GM23338 (cell line): ENCODE measurements around the gene UNC13C. TPM values are rescaled to one million over a fixed set of nuclear protein-coding genes. Genes with fewer than 3 reads are reported as not detected.

Source experiments
- ATAC-seq: fragments of 200-7000 bp; cut with Tn5 transposase; 3 replicates; pipeline ENCODE4 v1.9.1; 2020
- DNase-seq: peaks from one replicate; pipeline ENCODE4 v3.0.0-alpha.2; 2015; ENCODE audit warnings: low spot score
- H2AFZ ChIP-seq: fragments of 200-600 bp; sonication (generic); 2 replicates; pipeline ENCODE4 v1.8.0; 2016; ENCODE audit warnings: antibody characterized with exemption, mild to moderate bottlenecking, moderate library complexity
- H3F3A ChIP-seq: fragments of 200-600 bp; sonication (generic); replicated peaks from 2 replicates; pipeline ENCODE4 v1.8.0; 2017; ENCODE audit warnings: antibody characterized with exemption, mixed run types, low read depth
- H3K27ac ChIP-seq: fragments of 200-600 bp; sonication (generic); 2 replicates; pipeline ENCODE4 v1.6.1; 2016; ENCODE audit warnings: low read depth
- H3K27me3 ChIP-seq: fragments of 200-600 bp; sonication (generic); 2 replicates; pipeline ENCODE4 v1.8.0; 2016; ENCODE audit warnings: mild to moderate bottlenecking, mixed run types, moderate library complexity; ENCODE audit not compliant: insufficient read depth
- H3K36me3 ChIP-seq: fragments of 200-600 bp; sonication (generic); 2 replicates; pipeline ENCODE4 v1.8.0; 2016; ENCODE audit warnings: mild to moderate bottlenecking; ENCODE audit not compliant: insufficient read depth
- H3K4me1 ChIP-seq: fragments of 200-600 bp; sonication (generic); 2 replicates; pipeline ENCODE4 v1.8.0; 2016; ENCODE audit warnings: mild to moderate bottlenecking, moderate library complexity; ENCODE audit not compliant: insufficient read depth
- H3K4me2 ChIP-seq: fragments of 200-600 bp; sonication (generic); 2 replicates; pipeline ENCODE4 v1.7.1; 2017; ENCODE audit warnings: mixed run types
- H3K4me3 ChIP-seq: fragments of 200-600 bp; sonication (generic); 2 replicates; pipeline ENCODE4 v1.6.1; 2016; ENCODE audit warnings: mixed run types
- H3K79me2 ChIP-seq: fragments of 200-600 bp; sonication (generic); replicated peaks from 2 replicates; pipeline ENCODE4 v1.8.0; 2017; ENCODE audit warnings: mild to moderate bottlenecking; ENCODE audit not compliant: insufficient read depth
- H3K9me2 ChIP-seq: fragments of 200-600 bp; sonication (generic); 2 replicates; pipeline ENCODE4 v1.8.0; 2017; ENCODE audit not compliant: insufficient read depth
- H4K20me1 ChIP-seq: fragments of 200-600 bp; sonication (generic); replicated peaks from 2 replicates; pipeline ENCODE4 v1.8.0; 2017; ENCODE audit warnings: mild to moderate bottlenecking; ENCODE audit not compliant: insufficient read depth
- H3K27ac Mint-ChIP-seq: 2 replicates; pipeline ENCODE4 v1.8.0; 2020; ENCODE audit warnings: inconsistent platforms, mild to moderate bottlenecking, moderate library complexity, mixed read lengths
- H3K27me3 Mint-ChIP-seq: 3 replicates; pipeline ENCODE4 v1.8.0; 2022; ENCODE audit warnings: low read depth, mild to moderate bottlenecking, moderate library complexity, mixed read lengths, inconsistent platforms; ENCODE audit not compliant: insufficient read depth, poor library complexity
- H3K36me3 Mint-ChIP-seq: 3 replicates; pipeline ENCODE4 v1.8.0; 2021; ENCODE audit warnings: low read depth, mild to moderate bottlenecking, inconsistent platforms, moderate library complexity, mixed read lengths
- H3K4me1 Mint-ChIP-seq: 3 replicates; pipeline ENCODE4 v1.8.0; 2020; ENCODE audit warnings: mild to moderate bottlenecking, inconsistent platforms, mixed read lengths
- H3K4me3 Mint-ChIP-seq: 3 replicates; pipeline ENCODE4 v1.8.0; 2021; ENCODE audit warnings: moderate library complexity, mild to moderate bottlenecking, inconsistent platforms, mixed read lengths
- H3K9me3 Mint-ChIP-seq: 3 replicates; pipeline ENCODE4 v1.8.0; 2020; ENCODE audit warnings: moderate library complexity, mild to moderate bottlenecking, inconsistent platforms, mixed read lengths
- CREB1 ChIP-seq: fragments of 250-450 bp; sonication (Bioruptor Pico); IDR thresholded peaks from 2 replicates; pipeline ENCODE4 v1.5.0; 2020; ENCODE audit warnings: low read depth, mild to moderate bottlenecking, moderate library complexity
- ETS1 ChIP-seq: IDR thresholded peaks from 2 replicates; pipeline ENCODE4 v1.6.1; 2016; ENCODE audit warnings: antibody characterized with exemption
- EZH2 ChIP-seq: fragments of 200-600 bp; sonication (generic); IDR thresholded peaks from one replicate; pipeline ENCODE4 v1.8.0; 2017; ENCODE audit warnings: antibody characterized with exemption, mild to moderate bottlenecking, low read depth; ENCODE audit not compliant: unreplicated experiment
- EZH2phosphoT487 ChIP-seq: fragments of 200-600 bp; sonication (generic); IDR thresholded peaks from one replicate; pipeline ENCODE4 v1.8.1; 2018; ENCODE audit warnings: antibody characterized with exemption; ENCODE audit not compliant: unreplicated experiment
- JUNB ChIP-seq: IDR thresholded peaks from one replicate; pipeline ENCODE4 v1.6.1; 2016; ENCODE audit warnings: antibody characterized with exemption; ENCODE audit not compliant: unreplicated experiment
- NANOG ChIP-seq: IDR thresholded peaks from 2 replicates; pipeline ENCODE4 v1.6.1; 2016; ENCODE audit warnings: antibody characterized with exemption, borderline replicate concordance
- POLR2AphosphoS5 ChIP-seq: IDR thresholded peaks from 2 replicates; pipeline ENCODE4 v1.6.1; 2016; ENCODE audit warnings: antibody characterized with exemption, low read depth
- REST ChIP-seq: IDR thresholded peaks from one replicate; pipeline ENCODE4 v1.6.1; 2018; ENCODE audit warnings: antibody characterized with exemption; ENCODE audit not compliant: unreplicated experiment
- STAT1 ChIP-seq: IDR thresholded peaks from one replicate; pipeline ENCODE4 v1.6.1; 2016; ENCODE audit warnings: antibody characterized with exemption; ENCODE audit not compliant: unreplicated experiment
- ZNF114 ChIP-seq: fragments of 250-450 bp; sonication (Bioruptor Pico); IDR thresholded peaks from 2 replicates; pipeline ENCODE4 v1.5.0; 2020; ENCODE audit warnings: mild to moderate bottlenecking, moderate library complexity
- ZNF331 ChIP-seq: fragments of 250-450 bp; sonication (Bioruptor Pico); IDR thresholded peaks from 2 replicates; pipeline ENCODE4 v1.5.0; 2020; ENCODE audit warnings: low read depth, mild to moderate bottlenecking, moderate library complexity
- ZNF462 ChIP-seq: fragments of 250-450 bp; sonication (Bioruptor Pico); IDR thresholded peaks from 2 replicates; pipeline ENCODE4 v1.5.0; 2020; ENCODE audit warnings: mild to moderate bottlenecking, moderate library complexity
- polyA plus RNA-seq: library from polyadenylated mRNA; unstranded; fragments of >200 nt; fragmentation: Nextera tagmentation; extraction: Ambion mirVana; gene quantifications from 2 replicates; pipeline ENCODE4 v1.2.1, GENCODE V29; 2016
- total RNA-seq: library from RNA; depleted of rRNA; stranded (reverse); fragments of >200 nt; shearing (Covaris generic); gene quantifications from 2 replicates; pipeline ENCODE4 v1.2.3, GENCODE V29; 2014
- TF ChIP-seq, protein P1 (sequence below), 2 experiments: fragments of 200-600 bp in 1 of 2; sonication (generic) in 1 of 2; conservative IDR thresholded peaks; 2 replicates each; pipeline versions ENCODE4 v1.5.1 to v1.6.1; 2016 to 2017; ENCODE audit warnings: antibody characterized with exemption in 2 of 2, low read depth in 2 of 2, mild to moderate bottlenecking in 2 of 2, moderate library complexity in 1 of 2

Gene UNC13C
- total and polyA plus RNA-seq, 2 experiments from 2014 or later = 0.03 TPM; not detected in 1

GRCh38 chr15:54097019-54097418 is 118.8 kb downstream of the UNC13C start:
- Histone ChIP-seq H3K79me2 (no peaks in the 10 kb centered on the region), H3K4me3 (no peak overlapping the region), H3K4me1 (no peaks in the 10 kb centered on the region), H3F3A (no peaks in the 10 kb centered on the region), H3K36me3 (no peaks in the 10 kb centered on the region), H2AFZ (no peak overlapping the region), H3K9me2 (no peaks in the 10 kb centered on the region), H4K20me1 (no peaks in the 10 kb centered on the region), H3K4me2 (no peak overlapping the region), H3K27me3 (no peaks in the 10 kb centered on the region), H3K27ac (no peak overlapping the region)
- peaks cover 39% of the 10 kb centered on the region for H3K9me3 Mint-ChIP-seq
- H3K4me3 Mint-ChIP-seq = no peak overlapping the region
- H3K36me3 Mint-ChIP-seq = no peaks in the 10 kb centered on the region
- TF ChIP-seq STAT1 (no peak), EZH2phosphoT487 (no peak), NANOG (no peak), REST (no peak), POLR2AphosphoS5 (no peak), ETS1 (no peak), CREB1 (CRISPR knock-in tag) (no peak), ZNF462 (no peak), EZH2 (no peak), ZNF331 (CRISPR knock-in tag) (no peak), JUNB (no peak), ZNF114 (no peak)
- TF ChIP-seq, protein P1, sequence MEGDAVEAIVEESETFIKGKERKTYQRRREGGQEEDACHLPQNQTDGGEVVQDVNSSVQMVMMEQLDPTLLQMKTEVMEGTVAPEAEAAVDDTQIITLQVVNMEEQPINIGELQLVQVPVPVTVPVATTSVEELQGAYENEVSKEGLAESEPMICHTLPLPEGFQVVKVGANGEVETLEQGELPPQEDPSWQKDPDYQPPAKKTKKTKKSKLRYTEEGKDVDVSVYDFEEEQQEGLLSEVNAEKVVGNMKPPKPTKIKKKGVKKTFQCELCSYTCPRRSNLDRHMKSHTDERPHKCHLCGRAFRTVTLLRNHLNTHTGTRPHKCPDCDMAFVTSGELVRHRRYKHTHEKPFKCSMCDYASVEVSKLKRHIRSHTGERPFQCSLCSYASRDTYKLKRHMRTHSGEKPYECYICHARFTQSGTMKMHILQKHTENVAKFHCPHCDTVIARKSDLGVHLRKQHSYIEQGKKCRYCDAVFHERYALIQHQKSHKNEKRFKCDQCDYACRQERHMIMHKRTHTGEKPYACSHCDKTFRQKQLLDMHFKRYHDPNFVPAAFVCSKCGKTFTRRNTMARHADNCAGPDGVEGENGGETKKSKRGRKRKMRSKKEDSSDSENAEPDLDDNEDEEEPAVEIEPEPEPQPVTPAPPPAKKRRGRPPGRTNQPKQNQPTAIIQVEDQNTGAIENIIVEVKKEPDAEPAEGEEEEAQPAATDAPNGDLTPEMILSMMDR (conservative IDR thresholded peaks at IDR 0.05; ENCODE audit: low read depth in 2 of 2) = no peak
- no peak overlapping the region for H3K27ac Mint-ChIP-seq
- peaks cover 2% of the 10 kb centered on the region for H3K27me3 Mint-ChIP-seq
- no peak for DNase-seq
- ATAC-seq = no peak
- H3K4me1 Mint-ChIP-seq = no peaks in the 10 kb centered on the region
